C4-2B (cell line): ENCODE results near the gene UAP1L1.
"Not testable (repeated sequence)": the region's sequence is repeated elsewhere in the genome, so short reads cannot be mapped to it uniquely, and the experiment has no call there.

Source experiments
- H3K27ac ChIP-seq: fragments of 450-650 bp; 2 replicates; pipeline ENCODE4 v1.5.1; 2017
- CTCF ChIP-seq: fragments of 450-650 bp; conservative IDR thresholded peaks from 2 replicates; pipeline ENCODE4 v1.5.1; 2017; ENCODE audit warnings: mild to moderate bottlenecking
- ZFX ChIP-seq: fragments of 450-650 bp; IDR thresholded peaks from 2 replicates; pipeline ENCODE4 v1.6.1; 2017

Gene UAP1L1

DNA sequence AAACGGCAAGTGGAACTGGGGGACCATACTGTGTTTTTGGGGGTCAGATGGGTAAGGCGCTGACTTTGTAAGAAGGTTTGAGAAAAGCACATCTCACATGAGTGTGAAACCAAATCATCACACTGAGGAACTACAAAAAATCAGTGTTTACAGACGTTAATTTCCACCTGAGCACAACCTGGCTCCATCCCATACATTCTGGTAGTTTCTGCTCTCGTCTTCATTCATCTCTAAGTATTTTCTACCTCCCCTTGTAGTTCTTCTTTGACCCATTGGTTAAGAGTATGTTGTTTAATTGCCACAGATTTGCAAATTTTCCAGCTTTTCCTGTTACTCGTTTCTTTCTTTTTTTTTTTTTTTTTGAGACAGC lies 46.1 kb downstream of the UAP1L1 start:
- TF ChIP-seq ZFX (no peak), CTCF (no peak)
- H3K27ac ChIP-seq = no peak overlapping the region

- not testable (repeated sequence) for H3K27ac ChIP-seq
Measured at GRCh38 chr9:137123952-137124462, 46.7 kb downstream of the UAP1L1 start.

DNA sequence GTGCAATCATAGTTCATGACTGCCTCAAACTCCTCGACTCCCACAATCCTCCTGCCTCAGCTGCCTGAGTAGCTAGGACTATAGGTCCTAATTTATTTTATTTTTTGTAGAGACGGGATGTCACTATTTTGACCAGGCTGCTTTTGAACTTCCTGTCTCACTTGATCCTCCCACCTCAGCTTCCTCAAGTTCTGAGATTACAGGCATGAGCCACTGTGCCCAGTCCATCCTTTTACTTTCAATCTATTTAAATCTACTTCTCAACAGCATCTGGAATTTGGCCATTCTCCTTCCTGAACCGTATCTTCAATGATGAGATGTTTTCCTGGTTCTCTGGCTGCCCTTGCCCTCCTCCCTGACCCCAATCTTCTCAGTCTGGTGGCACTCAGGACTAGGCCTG lies 49.5 kb downstream of the UAP1L1 start:
- H3K27ac ChIP-seq = peak overlapping the region; percentile 92
- TF ChIP-seq ZFX (no peak), CTCF (no peak)

DNA sequence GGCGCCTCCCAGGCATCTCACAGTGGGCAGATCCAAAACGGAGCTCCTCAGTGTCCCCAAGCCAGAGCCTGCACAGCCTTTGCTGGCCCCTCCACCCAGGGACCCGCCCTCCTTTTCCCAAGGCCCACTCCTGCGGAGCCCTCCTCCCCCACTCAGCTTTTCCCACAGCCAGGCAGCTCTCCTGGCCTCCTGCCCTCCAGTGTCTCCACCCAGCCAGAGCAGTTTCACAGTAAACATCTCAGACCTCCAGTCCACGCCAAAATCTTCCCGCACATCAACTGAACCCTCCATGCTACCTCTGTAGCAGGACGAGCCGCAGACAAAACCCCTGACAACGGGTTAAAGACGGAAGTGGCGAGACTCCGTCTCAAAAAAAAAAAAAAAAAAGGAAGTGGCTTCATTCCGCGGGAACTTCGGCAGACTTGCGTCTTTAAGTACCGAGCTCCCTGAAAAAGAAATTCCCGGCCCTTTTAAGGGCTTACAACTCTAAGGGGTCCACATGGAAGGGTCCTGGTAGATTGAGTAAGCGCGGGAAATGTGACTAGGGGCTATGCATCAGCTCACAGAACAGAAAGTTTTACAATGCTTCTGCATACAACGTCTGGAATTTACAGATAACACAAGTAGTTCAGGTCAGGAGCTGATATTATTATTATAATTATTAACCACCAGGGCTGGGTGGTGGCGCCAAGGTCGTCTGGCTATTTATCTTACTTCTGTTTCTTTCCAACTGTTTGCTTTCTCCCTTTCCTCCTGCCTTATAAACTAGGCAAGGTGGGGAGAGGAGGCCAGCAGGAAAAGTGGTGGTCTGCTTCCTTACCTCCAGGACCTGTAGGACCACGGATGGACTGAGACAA lies 50.2 kb downstream of the UAP1L1 start:
- no peak for TF ChIP-seq ZFX
- TF ChIP-seq CTCF = no peak
- peak overlapping the region; percentile 92 for H3K27ac ChIP-seq

GRCh38 chr9:137128158-137128861 lies 51.0 kb downstream of the UAP1L1 start:
- no peak for TF ChIP-seq ZFX
- no peak for TF ChIP-seq CTCF
- H3K27ac ChIP-seq = peak overlapping the region; percentile 92

DNA sequence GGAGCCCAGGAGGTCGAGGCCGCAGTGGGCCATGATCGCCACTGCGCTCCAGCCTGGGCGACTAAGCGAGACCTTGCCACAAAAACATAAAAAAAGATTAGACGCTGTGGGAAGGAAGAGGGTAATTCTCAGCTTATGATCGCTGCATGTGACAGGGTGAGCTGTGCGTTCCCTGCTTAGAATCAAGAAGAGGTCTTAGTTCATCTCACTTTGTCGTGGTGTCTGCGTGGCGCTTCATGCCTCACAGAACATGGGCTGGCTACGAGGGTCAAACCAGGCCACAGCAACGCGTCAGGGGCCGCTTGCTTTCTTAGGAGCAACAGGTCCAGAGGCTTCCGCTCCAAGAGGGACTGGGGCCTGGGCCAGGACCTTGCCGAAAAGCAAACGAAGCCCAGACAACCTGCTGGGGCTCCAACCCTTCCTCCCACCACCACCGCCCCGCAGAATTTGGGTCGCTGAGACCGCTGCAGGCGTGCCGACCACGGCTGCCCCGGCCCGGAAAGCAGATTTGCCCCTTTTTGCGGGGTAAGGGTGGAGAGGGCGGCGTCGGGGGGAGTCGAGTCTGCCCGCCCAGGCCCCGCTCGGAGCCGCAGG lies 51.6 kb downstream of the UAP1L1 start:
- TF ChIP-seq CTCF (no peak), ZFX (peak; percentile 75; the same call in 1 of the 2 replicates)
- H3K27ac ChIP-seq = peak overlapping the region; percentile 92

- TF ChIP-seq CTCF = no peak
- TF ChIP-seq ZFX = peak; percentile 41; the same call in 1 of the 2 replicates
- peak overlapping the region; percentile 92 for H3K27ac ChIP-seq
Measured at GRCh38 chr9:137129456-137130175, 52.3 kb downstream of the UAP1L1 start.
